ENCODE data around the gene ORAI2.

- TF ChIP-seq TAF1 (CRISPR knock-in tag; IDR thresholded peaks at IDR 0.05) (no peak), CEBPB (IDR thresholded peaks at IDR 0.05; ENCODE audit: borderline replicate concordance, low read depth, low read length) (no peak), ZMAT3 (CRISPR knock-in tag; conservative IDR thresholded peaks at IDR 0.05) (no peak), BCL6 (CRISPR knock-in tag; IDR thresholded peaks at IDR 0.05) (no peak), MXD4 (CRISPR knock-in tag; IDR thresholded peaks at IDR 0.05) (no peak), ZNF503 (CRISPR knock-in tag; IDR thresholded peaks at IDR 0.05) (no peak), ZNF143 (CRISPR knock-in tag; IDR thresholded peaks at IDR 0.05) (no peak), HNRNPUL1 (IDR thresholded peaks at IDR 0.05; ENCODE audit: low read depth, low read length) (no peak), CTCF (CRISPR knock-in tag; IDR thresholded peaks at IDR 0.05) (no peak), NR2F2 (IDR thresholded peaks at IDR 0.05; ENCODE audit: borderline replicate concordance, low read depth) (no peak), ZNF230 (CRISPR knock-in tag; IDR thresholded peaks at IDR 0.05) (no peak), ZNF318 (CRISPR knock-in tag; IDR thresholded peaks at IDR 0.05) (no peak), NR2C2 (CRISPR knock-in tag; IDR thresholded peaks at IDR 0.05; ENCODE audit: borderline replicate concordance) (no peak)
These were observed 23.3 kb upstream of the ORAI2 start for GRCh38 chr7:102410123-102410522.

All from HepG2 (cell line).